Stimulated activated CD4-positive, alpha-beta T cell treated with anti-CD3 and anti-CD28 coated beads, Interleukin-1b, Interleukin-23, amount 100 ng/mL, for 48 hours (primary cell): ENCODE data around the gene CEP192.
A peak's percentile ranks its signal among the peaks of the same experiment; 100 is the strongest.
"Not testable (repeated sequence)": the region's sequence is repeated elsewhere in the genome, so short reads cannot be mapped to it uniquely, and the experiment has no call there.

Experiments
- DNase-seq: peaks from one replicate; pipeline ENCODE4 v3.0.0-alpha.2; 2020

The CEP192 gene, protein sequence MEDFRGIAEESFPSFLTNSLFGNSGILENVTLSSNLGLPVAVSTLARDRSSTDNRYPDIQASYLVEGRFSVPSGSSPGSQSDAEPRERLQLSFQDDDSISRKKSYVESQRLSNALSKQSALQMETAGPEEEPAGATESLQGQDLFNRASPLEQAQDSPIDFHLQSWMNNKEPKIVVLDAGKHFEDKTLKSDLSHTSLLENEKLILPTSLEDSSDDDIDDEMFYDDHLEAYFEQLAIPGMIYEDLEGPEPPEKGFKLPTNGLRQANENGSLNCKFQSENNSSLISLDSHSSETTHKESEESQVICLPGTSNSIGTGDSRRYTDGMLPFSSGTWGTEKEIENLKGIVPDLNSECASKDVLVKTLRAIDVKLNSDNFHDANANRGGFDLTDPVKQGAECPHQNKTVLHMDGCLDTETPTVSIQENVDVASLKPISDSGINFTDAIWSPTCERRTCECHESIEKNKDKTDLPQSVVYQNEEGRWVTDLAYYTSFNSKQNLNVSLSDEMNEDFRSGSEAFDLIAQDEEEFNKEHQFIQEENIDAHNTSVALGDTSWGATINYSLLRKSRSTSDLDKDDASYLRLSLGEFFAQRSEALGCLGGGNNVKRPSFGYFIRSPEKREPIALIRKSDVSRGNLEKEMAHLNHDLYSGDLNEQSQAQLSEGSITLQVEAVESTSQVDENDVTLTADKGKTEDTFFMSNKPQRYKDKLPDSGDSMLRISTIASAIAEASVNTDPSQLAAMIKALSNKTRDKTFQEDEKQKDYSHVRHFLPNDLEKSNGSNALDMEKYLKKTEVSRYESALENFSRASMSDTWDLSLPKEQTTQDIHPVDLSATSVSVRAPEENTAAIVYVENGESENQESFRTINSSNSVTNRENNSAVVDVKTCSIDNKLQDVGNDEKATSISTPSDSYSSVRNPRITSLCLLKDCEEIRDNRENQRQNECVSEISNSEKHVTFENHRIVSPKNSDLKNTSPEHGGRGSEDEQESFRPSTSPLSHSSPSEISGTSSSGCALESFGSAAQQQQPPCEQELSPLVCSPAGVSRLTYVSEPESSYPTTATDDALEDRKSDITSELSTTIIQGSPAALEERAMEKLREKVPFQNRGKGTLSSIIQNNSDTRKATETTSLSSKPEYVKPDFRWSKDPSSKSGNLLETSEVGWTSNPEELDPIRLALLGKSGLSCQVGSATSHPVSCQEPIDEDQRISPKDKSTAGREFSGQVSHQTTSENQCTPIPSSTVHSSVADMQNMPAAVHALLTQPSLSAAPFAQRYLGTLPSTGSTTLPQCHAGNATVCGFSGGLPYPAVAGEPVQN (N-terminal part only)

DNA sequence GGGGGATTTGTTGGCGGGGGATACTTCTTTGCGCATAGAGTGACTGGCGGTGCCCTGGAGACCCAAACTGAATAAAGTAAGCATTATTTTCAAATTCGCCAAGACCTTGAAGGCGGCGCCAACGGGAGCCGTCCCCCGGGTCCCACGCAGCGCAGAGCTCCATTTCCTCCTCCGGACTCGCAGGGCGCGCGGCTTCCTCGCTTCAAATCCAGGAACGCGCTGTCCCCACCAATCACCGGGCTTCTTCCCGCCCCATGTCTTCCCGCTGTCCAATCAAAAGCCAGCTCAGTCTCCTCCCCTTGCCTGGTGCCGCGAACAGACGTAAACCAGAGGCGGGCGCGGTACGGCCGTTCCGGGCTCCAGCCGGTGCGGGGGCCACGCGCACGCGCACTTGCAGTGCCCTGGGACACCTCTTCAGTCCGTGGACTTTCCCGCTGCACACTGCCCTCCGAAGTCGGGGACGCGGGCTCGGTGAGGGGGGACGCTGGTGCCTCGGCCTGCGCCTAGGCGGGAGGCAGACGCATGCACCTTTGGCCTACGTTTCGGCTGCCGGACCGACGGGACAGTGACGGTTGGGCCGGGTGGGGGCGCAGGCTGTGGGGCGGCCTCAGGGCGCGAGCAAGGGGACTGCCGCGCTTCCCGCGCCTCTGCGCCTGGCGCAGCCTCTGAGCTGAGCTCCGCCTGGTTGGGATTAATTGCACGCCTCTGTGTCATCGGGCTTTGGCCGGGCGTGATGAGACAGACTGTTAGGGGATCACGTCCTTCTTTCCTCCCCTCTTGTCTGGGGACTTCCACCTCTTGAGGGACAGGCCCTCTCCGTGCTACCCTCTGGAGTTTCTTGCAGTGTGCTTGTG is at the start of gene CEP192:
Gene CEP192, plus strand, starts transcription at position 396 of the 854 bp plus-strand sequence. CDS start 8,063 bp downstream, outside the sequence.
- peak; percentile 98 for DNase-seq

DNA sequence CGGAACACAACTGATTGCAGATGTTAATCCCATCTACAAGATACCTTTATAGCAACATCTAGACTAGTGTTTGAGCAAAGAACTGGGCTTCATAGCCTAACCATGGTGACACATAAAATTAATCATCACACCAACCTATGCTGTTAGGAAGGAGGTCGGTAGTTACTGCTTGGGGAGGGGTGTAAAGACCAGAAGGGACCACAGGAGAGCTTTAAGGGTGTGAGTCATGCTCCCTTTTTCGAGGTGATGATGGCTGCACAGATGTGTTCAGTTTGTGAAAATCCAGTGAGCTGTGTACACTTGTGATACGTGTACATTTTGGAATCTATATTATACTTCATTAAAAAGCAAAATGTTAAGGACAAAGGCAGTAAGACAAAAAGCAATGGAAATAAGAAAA is 47.9 kb upstream of the CEP192 start:
- no peak for DNase-seq

DNA sequence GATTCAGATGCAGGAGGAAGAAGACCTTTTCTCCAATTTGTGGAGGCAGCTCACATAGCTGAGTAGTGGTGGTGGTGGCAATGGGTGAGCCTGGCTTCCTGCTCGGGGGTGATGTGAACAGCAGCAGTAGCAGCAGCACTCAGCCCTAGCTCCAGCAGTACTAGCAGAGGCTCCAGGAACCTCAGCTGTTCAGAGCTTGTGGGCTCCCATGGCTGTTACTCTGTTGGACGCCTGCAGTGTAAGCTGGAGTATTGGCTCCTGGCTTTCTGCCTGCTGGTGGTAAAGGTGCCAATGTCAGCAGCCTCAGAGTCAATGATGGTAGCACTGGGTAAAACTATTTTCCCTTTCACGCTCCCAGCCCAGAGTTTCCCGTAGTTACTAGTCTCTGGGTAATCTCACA is 46.5 kb upstream of the CEP192 start:
- no peak for DNase-seq

DNA sequence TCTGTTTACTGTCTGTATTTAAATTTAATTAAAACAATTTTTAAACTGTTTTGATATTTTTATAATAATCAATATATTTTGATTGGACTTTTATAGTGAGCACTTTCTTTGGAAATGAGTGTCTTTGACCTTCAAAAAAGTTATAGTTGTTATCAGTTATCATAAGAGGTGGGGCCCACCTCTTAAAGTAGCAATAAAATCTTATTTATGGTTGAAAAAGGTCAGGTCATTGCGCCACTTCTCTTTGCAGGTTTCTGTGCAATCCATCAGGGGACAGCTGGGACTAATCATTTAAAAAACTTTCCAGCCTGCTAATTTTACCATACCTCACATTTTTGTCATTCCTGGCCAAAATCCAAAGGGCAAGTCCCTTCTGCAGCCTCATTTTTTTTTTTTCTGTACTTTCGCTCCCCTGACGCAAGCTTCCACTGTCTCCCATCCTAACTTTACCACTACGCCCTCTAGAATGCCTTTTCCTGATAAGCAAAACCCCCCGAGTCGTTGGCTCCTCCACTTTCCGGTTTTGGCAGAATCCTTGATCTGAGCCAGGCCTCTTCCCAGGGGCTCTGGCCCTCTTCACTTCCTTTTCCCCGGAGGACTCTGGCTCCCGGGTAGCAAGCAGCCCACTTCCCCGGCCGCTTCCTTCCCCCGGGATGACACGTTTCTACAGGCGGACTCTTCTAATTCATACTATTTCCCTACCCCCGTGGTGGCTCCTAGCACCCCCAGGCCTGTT is 44.4 kb upstream of the CEP192 start:
- peak; percentile 8 for DNase-seq

DNA sequence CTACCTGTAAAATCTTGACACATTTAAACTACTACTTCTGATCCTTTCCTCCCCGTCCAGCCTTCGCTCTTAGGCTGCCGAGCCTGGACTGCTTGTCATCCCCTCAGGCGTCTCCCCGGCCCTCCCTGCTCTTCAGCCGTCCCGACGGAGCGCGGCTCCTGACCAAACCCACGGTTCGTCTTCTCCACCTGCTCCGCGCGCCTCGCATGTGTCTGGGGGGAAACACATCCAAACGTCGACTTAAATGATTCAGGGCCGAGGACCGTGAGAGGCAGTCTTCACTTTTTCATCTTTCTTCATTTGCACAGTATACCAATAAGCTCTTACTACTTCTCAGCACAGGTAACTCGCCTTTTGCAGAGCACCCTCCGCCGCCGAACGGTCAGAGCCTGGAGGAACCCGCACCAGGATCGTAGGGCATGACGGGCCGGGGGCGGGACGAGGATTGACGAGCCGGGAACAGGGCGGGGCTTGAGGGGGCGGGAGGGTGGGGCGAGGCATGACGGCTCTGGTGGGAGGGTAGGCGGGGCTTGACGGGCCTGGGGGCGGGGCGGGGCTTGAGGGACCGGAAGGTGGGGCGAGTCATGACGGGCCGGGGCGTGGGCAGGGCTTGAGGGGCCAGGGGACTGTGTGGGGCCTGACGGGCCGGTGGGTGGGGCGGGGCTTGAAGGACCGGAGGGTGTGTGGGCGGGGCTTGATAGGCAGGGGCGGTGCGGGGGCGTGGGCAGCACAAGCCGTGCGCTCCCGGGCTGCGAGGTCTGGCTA is 43.7 kb upstream of the CEP192 start, which contains the start of gene SEH1L:
Gene SEH1L, plus strand, starts transcription at position 727 of the 765 bp plus-strand sequence. CDS start 111 bp downstream, outside the sequence.
- peak; percentile 100 for DNase-seq

DNA sequence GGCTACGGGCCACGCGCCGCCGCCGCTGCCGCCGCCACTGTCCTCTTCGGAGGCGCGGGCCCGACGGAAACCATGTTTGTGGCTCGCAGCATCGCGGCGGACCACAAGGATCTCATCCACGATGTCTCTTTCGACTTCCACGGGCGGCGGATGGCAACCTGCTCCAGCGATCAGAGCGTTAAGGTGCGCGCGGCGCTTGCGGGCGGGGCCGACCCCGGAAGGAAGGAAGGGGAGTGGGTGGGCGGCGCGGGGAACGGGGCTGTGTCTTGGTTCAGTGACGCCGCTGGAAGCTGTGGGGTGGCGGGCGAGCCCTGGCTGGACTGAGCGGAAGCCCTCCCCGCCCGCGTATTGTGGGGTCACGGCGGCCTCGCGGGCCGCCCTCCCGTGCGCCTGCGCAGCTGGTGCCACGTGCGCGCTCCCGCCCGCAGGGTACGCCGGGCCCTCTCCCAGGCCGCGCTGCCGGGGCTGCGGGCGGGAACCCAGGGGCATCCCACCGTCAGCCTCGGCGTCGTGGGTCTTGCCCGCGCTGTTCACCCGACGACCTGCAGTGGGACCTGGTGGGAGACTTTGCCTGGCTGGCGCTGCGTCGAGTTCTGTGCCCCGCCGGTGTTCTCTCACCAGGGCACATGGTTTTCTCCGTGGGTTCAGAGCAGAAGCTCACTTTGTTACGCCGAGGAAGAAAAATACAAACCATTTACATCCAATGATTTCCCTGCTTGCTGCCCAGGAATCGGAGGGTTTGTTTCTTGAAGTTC is 42.9 kb upstream of the CEP192 start:
- DNase-seq: peak; percentile 99

DNA sequence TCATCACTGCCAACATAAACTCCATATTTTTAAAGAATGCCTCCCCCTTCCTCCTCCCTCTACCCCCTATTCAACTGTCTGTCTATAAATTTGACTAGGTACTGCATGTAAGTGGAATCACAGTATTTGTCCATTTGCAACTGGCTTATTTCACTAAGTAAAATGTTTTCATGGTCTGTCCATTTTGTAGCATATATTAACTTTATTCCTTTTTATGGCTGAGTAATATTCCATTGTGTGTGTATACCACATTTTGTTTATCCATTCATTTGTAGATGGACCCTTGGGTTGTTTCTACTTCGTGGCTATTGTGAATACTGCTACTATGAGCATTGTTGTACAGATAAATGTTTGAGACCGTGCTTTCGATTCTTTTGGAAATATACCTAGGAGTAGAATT is 32.7 kb upstream of the CEP192 start:
- no peak for DNase-seq

DNA sequence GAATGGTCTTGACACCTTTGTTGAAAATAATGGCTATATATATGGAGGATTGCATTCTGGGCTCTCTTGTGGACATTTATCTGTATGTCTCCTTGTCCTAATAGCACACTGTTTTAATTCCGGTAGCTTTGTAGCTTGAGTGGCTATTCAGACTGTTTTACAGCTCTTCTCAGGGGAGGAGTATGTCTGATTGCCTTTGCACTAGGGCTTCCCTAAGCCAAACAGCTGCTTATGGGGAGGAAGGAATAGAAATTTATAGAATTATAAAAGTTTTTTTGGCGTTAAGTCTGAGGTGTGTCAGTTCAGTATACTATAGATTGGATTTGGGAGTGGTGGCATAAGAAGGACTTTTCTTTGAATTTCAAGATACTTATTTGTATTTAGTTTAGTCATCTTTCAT is 30.8 kb upstream of the CEP192 start:
- DNase-seq: no peak

DNA sequence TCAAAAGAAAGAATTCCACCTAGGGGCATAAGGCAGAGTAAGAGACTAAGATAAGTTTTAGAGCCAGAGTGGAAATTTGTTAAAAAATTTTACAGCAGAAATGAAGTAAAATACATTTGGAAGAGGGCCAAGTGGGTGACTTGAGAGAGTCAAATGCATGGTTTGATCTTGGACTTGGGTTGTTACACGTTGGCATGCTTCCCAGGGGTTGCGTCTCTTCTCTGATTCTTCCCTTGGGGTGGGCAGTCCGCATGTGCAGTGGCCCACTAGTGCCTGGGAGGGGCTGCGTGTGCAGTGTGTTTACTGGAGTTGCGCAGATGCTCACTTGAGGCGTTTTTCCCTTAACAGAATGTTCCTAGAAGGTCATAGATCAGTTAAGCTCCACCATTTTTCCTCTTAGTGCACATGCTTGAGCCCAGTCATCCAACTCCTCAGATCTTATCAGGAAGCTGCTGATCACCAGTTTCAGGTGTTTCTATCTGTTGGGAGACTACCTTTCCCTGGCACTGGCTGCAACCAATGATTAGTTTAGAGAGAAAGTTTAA is 30.2 kb upstream of the CEP192 start:
- DNase-seq: no peak

DNA sequence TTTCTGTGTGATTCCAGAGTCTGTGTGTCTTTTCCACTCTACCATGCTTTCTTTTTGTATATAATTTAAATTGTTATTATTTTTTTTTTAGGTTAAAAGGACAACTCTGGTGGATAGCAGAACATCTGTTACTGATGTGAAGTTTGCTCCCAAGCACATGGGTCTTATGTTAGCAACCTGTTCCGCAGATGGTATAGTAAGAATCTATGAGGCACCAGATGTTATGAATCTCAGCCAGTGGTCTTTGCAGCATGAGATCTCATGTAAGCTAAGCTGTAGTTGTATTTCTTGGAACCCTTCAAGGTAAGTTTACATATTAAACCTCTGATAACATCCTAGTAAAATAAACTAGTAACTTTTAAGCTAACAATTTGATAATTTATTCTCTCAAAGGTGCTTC is 28.1 kb upstream of the CEP192 start:
- DNase-seq: no peak

DNA sequence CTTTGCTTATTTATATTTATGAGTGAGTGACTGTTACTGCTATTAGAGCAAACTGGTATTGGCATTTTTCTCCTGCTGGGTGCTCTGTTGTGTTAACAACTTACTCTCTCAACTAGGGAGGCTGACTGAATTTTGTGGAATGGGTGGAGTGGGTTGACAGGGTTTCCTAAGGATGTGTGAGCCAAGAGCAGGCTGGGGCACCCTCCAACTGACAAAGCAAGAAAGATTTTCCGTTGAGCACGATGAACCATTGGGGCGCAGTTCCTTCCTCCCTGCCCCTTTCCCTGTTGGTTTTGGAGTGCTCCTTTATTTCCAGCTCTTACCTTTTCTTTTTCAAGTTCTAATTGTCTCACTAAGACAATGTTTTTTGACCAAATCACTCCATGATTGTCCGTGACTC is 23.0 kb upstream of the CEP192 start:
- DNase-seq: no peak

DNA sequence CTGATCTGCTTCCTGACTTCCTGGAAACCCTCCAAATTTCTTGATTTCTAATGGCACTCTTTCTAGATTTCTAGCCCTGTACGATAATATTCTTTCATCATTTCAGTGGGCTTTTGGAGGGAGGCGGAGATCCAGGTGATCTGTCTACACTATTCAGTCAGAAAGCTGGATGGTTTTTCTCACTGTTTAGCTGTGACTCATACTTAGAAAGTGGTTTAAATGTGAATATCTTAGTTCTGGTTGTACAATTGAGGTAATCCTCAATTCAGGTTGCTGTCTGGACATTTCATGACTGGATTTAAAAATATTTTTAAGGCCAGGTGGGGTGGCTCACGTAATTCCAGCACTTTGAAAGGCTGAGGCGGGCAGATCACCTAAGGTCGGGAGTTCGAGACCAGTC is 22.5 kb upstream of the CEP192 start:
- DNase-seq: no peak

DNA sequence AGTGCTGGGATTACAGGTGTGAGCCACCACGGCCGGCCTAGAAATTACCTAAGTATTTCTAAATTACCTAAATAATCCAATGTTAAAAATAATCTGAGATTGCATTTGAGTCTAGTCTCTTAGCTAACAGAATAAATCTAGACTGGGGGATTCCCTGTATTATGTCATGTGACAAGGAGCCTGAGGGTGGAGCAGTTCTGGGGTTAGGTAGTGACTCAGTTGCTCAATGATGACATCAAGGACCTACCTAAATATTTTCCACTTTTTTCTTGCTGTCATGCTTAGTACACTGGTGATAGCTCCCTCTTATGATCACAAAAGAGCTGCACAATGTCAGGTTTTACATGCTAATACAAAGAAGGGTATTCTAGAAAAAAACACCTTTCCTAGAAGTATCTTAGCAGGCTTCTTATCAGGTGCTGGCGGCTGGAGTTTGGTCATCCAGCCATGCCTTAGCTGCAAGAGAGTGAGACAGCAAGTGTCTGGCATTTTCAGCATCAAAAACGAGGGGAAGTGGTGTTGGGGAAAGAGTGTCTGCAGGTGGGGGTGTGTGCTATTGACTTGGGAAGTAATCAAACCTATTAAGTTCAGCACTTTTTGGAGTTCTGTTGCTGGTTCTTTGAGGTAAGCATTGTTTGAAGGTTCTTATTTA is 17.5 kb upstream of the CEP192 start:
- DNase-seq: no peak

DNA sequence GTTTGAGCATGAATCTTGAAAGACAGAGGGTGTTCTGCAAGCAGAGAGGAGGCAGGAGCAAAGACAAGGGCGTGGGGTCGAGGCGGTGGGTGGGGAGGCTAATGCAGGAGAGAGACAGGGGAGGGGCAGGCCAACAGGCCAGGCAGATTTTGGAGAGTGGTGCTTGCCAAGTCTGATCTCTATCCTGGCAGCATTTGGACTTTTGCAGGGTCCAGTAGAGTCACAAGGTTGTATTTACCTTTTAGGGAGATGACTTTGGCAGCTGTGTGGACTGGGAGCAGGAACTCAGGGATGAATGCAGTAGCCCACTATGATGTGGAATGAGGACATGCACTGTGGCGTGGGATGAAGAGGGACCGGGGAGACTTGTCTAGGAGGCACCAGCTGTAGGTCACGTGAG is 15.7 kb upstream of the CEP192 start:
- DNase-seq: no peak

DNA sequence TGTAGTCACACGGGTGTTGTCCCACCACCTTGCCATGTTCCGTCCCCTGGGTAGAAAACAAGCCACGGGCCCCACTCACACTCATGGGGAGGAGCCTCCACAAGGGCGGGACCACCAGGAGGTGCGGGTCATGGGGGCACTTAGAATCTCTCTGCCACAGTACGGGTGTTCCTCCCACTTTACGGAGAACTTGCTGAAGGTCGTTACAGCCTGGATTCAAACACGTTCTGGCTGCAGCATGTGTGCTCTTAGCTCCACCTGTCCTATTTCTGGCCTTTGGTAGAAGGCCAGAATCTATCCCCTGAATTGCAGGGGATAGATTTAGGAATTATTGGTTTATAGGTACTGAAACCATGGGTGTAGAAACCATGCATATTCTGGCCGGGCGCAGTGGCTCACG is 14.9 kb upstream of the CEP192 start:
- DNase-seq: no peak

DNA sequence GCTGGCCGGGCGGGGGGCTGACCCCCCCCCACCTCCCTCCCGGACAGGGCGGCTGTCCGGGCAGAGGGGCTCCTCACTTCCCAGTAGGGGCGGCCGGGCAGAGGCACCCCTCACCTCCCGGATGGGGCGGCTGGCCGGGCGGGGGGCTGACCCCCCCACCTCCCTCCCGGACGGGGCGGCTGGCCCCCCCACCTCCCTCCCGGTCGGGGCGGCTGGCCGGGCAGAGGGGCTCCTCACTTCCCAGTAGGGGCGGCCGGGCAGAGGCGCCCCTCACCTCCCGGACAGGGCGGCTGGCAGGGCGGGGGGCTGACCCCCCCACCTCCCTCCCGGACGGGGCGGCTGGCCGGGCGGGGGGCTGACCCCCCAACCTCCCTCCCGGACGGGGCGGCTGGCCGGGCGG is 11.1 kb upstream of the CEP192 start:
- not testable (repeated sequence) for DNase-seq

DNA sequence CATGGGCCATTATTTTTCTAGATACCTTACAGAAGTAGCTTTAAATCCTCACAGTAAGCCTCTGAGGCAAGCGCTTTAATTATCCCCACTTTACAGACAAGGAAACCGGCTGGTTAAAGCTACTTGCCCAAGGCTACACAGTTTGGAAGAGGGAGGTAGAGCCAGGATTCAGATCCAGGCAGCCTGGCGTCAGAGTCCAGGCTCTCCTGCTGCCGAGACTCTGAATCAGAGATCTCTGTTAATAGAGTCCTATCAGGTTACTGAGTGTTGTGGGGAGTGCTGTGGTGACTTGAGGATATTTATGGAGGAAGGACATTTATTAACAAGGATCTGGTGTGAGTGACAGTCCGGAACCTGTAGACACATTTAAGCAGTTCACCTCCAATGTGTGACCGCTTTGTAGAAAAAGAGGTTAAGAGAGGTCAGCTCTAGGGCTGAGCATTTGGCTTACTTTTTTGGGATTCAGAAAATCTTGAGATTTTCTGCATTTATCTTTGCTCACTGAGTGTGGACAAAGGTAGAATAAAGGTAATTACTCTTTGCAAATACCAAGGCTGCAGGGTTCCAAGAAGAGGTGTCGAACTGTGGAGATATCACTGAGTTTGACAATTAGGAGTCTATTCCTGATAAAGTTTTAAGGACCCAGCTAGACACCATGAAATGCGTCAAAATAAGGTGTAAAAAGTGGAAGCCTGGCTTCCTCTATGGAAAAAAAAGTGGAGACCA is 1.6 kb upstream of the CEP192 start:
- no peak for DNase-seq

DNA sequence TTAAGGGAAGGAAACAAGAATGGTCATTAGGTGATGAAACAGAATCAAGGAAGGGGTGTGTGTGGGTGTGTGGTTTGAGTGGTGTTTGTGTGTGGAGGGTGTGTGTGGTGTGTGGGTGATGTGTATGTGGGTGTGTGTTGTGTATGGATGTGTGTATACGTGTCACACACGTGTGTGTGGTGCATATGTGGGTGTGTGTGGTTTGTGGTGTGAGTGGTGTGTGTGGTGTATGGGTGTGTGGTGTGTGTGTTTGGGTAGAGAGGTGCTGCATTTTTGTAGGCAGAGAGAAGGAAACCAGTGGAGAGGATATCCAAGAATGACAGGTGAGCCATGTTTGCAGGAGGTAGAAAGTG is 1.1 kb upstream of the CEP192 start:
- DNase-seq: peak; percentile 42
